GM21717 (cell line): ENCODE measurements around the gene OLFM1.

Experiments used
- ATAC-seq: cut with Tn5 transposase; IDR thresholded peaks from one replicate; pipeline ENCODE4 v1.9.1; 2021; ENCODE audit warnings: mild to moderate bottlenecking, moderate library complexity; ENCODE audit not compliant: unreplicated experiment

The OLFM1 gene

GRCh38 chr9:135088979-135089847, 1.7 kb downstream of the OLFM1 start:
- ATAC-seq, result no peak

GRCh38 chr9:135090081-135090480, 2.6 kb downstream of the OLFM1 start:
- no peak for ATAC-seq

GRCh38 chr9:135090547-135090946, 3.1 kb downstream of the OLFM1 start:
- ATAC-seq, result no peak

GRCh38 chr9:135091545-135091944, 4.1 kb downstream of the OLFM1 start:
- no peak for ATAC-seq

- no peak for ATAC-seq
Observed at GRCh38 chr9:135093111-135093510, 5.6 kb downstream of the OLFM1 start.

- no peak for ATAC-seq
Observed at GRCh38 chr9:135093911-135094584, 6.6 kb downstream of the OLFM1 start.

GRCh38 chr9:135095470-135096407, 8.3 kb downstream of the OLFM1 start:
- no peak for ATAC-seq

GRCh38 chr9:135096408-135096895, 9.0 kb downstream of the OLFM1 start:
- ATAC-seq, result no peak

GRCh38 chr9:135098400-135099105, 11.1 kb downstream of the OLFM1 start:
- no peak for ATAC-seq

- ATAC-seq, result no peak
Observed at GRCh38 chr9:135099574-135099973, 12.1 kb downstream of the OLFM1 start.

GRCh38 chr9:135100241-135100681, 12.8 kb downstream of the OLFM1 start:
- ATAC-seq, result no peak

GRCh38 chr9:135100725-135101410, 13.4 kb downstream of the OLFM1 start:
- ATAC-seq, result no peak

- ATAC-seq, result no peak
Observed at GRCh38 chr9:135101486-135101885, 14.0 kb downstream of the OLFM1 start.

- ATAC-seq, result no peak
Observed at GRCh38 chr9:135101926-135102325, 14.5 kb downstream of the OLFM1 start.

- no peak for ATAC-seq
Observed at GRCh38 chr9:135102331-135102730, 14.9 kb downstream of the OLFM1 start.

- ATAC-seq, result no peak
Observed at GRCh38 chr9:135103001-135103446, 15.6 kb downstream of the OLFM1 start.

- no peak for ATAC-seq
Observed at GRCh38 chr9:135103931-135104639, 16.6 kb downstream of the OLFM1 start.

GRCh38 chr9:135104761-135105160, 17.3 kb downstream of the OLFM1 start:
- no peak for ATAC-seq

- no peak for ATAC-seq
Observed at GRCh38 chr9:135105211-135105745, 17.8 kb downstream of the OLFM1 start.
